GM21447 (cell line): ENCODE measurements around the gene CCDC97.
"Not testable (repeated sequence)": the region's sequence is repeated elsewhere in the genome, so short reads cannot be mapped to it uniquely, and the experiment has no call there.

Experiments
- ATAC-seq: cut with Tn5 transposase; IDR thresholded peaks from one replicate; pipeline ENCODE4 v1.9.1; 2021; ENCODE audit not compliant: unreplicated experiment

The CCDC97 gene

GRCh38 chr19:41310033-41310831, at the start of gene CCDC97:
Gene CCDC97, plus strand, starts transcription at chr19:41310172. Its CDS starts 139 bp downstream, at chr19:41310311.
- ATAC-seq: peak; percentile 48

- ATAC-seq: no peak
Observed at GRCh38 chr19:41261474-41262190, 48.3 kb upstream of the CCDC97 start.

GRCh38 chr19:41263042-41263849, 46.7 kb upstream of the CCDC97 start:
- peak; percentile 13 for ATAC-seq

GRCh38 chr19:41263850-41264580, 46.0 kb upstream of the CCDC97 start, which contains the start of gene HNRNPUL1:
Gene HNRNPUL1, plus strand, starts transcription at chr19:41264372. Its CDS starts 132 bp downstream, at chr19:41264504.
- ATAC-seq: peak; percentile 53

- no peak for ATAC-seq
Observed at GRCh38 chr19:41264581-41265394, 45.2 kb upstream of the CCDC97 start.

GRCh38 chr19:41265395-41266153, 44.4 kb upstream of the CCDC97 start:
- ATAC-seq: no peak

GRCh38 chr19:41269055-41269454, 40.9 kb upstream of the CCDC97 start:
- ATAC-seq: no peak

- no peak for ATAC-seq
Observed at GRCh38 chr19:41269571-41269970, 40.4 kb upstream of the CCDC97 start.

- no peak for ATAC-seq
Observed at GRCh38 chr19:41273076-41273475, 36.9 kb upstream of the CCDC97 start.

- no peak for ATAC-seq
Observed at GRCh38 chr19:41274802-41275201, 35.2 kb upstream of the CCDC97 start.

- ATAC-seq: no peak
Observed at GRCh38 chr19:41276231-41276630, 33.7 kb upstream of the CCDC97 start.

- ATAC-seq: no peak
Observed at GRCh38 chr19:41278478-41278877, 31.5 kb upstream of the CCDC97 start.

- no peak for ATAC-seq
Observed at GRCh38 chr19:41288673-41289530, 21.1 kb upstream of the CCDC97 start.

GRCh38 chr19:41289814-41290213, 20.2 kb upstream of the CCDC97 start:
- not testable (repeated sequence) for ATAC-seq

GRCh38 chr19:41294393-41294792, 15.6 kb upstream of the CCDC97 start:
- no peak for ATAC-seq

GRCh38 chr19:41295499-41295898, 14.5 kb upstream of the CCDC97 start:
- no peak for ATAC-seq

- ATAC-seq: no peak
Observed at GRCh38 chr19:41296433-41296871, 13.5 kb upstream of the CCDC97 start.
